ENCODE measurements around the gene EFS.
A peak's percentile ranks its signal among the peaks of the same experiment; 100 is the strongest.

Gene EFS

GRCh38 chr14:23365036-23365731, at the start of gene EFS:
Gene EFS, minus strand, starts transcription at chr14:23365172. Its CDS starts 147 bp downstream, at chr14:23365025.
- ATAC-seq, result no peak

DNA sequence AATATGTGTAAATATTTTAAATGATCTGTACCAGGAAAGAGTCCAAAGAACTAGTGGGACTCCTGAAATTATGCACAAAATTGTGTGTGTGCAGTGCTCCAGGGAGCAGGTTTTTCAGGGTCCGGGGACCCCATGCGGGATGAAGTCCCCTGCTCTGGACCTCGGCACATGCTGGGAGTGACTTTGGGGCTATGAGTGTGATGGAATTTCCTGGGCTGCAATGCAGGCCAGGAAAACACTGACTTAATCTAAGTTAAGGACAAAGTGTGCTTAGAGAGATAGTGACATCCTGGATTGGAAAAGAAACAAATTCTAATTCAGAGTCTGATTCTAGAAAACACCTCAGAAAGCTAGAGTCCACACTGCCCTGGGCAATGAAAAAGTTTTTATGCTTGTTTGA, 49.3 kb upstream of the EFS start:
- Mint-ChIP-seq H3K36me3 (no peaks in the 10 kb centered on the region), H3K27ac (peak overlapping the region; percentile 57), H3K9me3 (no peaks in the 10 kb centered on the region), H3K4me3 (no peak overlapping the region), H3K4me1 (no peaks in the 10 kb centered on the region)
- no peak for DNase-seq (ENCODE audit: low spot score in 2 of 2)
- ATAC-seq, result no peak

More at GRCh38 chr14:23365036-23365731, at the start of gene EFS:
- H3K9me3 Mint-ChIP-seq, result no peaks in the 10 kb centered on the region
- H3K27ac Mint-ChIP-seq, result no peak within 1 kb of the TSS
- peaks cover 4% of the 10 kb centered on the region for H3K4me1 Mint-ChIP-seq
- H3K4me3 Mint-ChIP-seq, result no peak within 1 kb of the TSS
- no peak for DNase-seq (ENCODE audit: low spot score in 2 of 2)
- H3K36me3 Mint-ChIP-seq, result no peaks in the 10 kb centered on the region

DNA sequence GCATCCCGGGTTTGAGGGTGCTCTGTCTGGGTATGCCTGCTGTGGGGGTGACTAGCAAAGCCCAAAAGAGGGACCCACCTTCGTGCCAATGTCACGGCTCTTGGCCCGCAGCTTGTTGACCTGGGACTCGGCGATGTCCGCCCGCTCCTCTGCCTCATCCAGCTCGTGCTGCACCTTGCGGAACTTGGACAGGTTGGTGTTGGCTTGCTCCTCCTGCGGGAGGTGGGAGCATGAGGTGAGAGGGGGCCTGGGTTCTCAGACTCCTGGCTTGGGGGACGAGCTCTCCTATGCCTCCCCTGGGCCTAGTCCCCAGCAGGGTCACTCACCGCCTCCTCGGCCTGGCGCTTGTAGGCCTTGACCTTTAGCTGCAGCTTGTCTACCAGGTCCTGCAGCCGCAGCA, 48.7 kb upstream of the EFS start:
- no peaks in the 10 kb centered on the region for H3K9me3 Mint-ChIP-seq
- no peak overlapping the region for H3K4me3 Mint-ChIP-seq
- no peak overlapping the region for H3K27ac Mint-ChIP-seq
- DNase-seq (ENCODE audit: low spot score in 2 of 2) (no peak), ATAC-seq (no peak)
- H3K4me1 Mint-ChIP-seq, result peaks cover 5% of the 10 kb centered on the region
- no peaks in the 10 kb centered on the region for H3K36me3 Mint-ChIP-seq

- H3K36me3 Mint-ChIP-seq, result no peaks in the 10 kb centered on the region
- peaks cover 8% of the 10 kb centered on the region for H3K4me1 Mint-ChIP-seq
- peak overlapping the region; percentile 55 for H3K27ac Mint-ChIP-seq
- no peaks in the 10 kb centered on the region for H3K9me3 Mint-ChIP-seq
- H3K4me3 Mint-ChIP-seq, result no peak overlapping the region
- ATAC-seq, result no peak
- no peak for DNase-seq (ENCODE audit: low spot score in 2 of 2)
Measured at GRCh38 chr14:23411563-23412525, 46.9 kb upstream of the EFS start.

DNA sequence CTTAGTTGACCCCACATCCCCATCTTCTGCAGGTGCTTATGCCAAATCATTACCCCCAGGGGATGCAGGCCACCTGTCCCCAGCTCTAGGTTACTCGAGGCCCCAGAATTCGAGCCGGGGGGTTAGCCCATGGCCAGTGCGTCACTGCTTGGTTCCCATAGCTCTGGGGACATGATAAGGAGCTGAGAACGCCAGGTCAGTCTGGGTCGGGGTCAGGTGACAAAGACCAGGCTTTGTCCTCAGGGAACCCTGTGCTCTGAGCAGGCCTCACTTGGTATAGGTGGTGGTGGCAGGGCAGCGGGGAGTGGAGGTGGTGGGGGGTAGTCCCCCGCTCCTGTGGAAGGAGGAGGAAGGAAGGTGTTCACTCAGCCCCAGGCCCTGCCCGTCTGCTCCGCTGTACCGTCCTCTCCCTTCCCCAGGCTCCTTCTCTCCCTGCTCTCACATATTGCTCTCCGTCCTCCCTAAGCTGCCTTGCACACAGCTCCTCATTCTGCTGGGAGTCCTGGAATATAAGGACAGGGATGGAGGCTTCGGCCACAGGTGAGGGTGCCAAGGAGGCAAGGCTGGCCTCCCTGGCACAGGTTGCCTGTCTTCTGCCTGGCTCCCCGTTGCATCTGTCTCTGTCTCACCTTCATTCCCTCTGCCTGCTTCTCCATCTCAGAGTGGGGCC, 45.1 kb upstream of the EFS start:
- Mint-ChIP-seq H3K4me1 (peaks cover 8% of the 10 kb centered on the region), H3K4me3 (no peak overlapping the region), H3K9me3 (no peaks in the 10 kb centered on the region), H3K27ac (peak overlapping the region; percentile 5), H3K36me3 (no peaks in the 10 kb centered on the region)
- ATAC-seq (no peak), DNase-seq (ENCODE audit: low spot score in 2 of 2) (no peak)

GRCh38 chr14:23409475-23409874, 44.5 kb upstream of the EFS start:
- Mint-ChIP-seq H3K36me3 (no peaks in the 10 kb centered on the region), H3K4me3 (no peak overlapping the region), H3K9me3 (no peaks in the 10 kb centered on the region), H3K27ac (peak overlapping the region; percentile 60), H3K4me1 (peaks cover 12% of the 10 kb centered on the region)
- ATAC-seq, result peak; percentile 47
- DNase-seq (ENCODE audit: low spot score in 2 of 2), result no peak

DNA sequence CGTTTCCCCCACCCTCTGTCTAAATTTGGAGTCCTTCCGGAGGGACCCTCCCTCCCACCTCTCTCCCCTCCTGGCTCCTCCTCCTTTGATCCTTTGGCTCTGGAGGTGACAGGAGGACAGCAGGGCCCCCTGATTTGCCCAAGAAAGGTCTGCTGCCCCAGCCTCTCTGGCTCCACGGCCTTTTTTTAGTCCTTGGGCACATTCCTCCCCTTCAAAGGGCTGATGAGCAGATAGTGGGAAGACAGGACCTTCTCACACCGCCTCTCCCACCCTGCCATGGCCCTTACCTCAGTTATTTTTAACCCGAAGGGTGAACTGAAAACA, 43.3 kb upstream of the EFS start:
- peaks cover 12% of the 10 kb centered on the region for H3K4me1 Mint-ChIP-seq
- ATAC-seq (no peak), DNase-seq (ENCODE audit: low spot score in 2 of 2) (no peak)
- no peaks in the 10 kb centered on the region for H3K36me3 Mint-ChIP-seq
- H3K27ac Mint-ChIP-seq, result peak overlapping the region; percentile 60
- H3K9me3 Mint-ChIP-seq, result no peaks in the 10 kb centered on the region
- no peak overlapping the region for H3K4me3 Mint-ChIP-seq

DNA sequence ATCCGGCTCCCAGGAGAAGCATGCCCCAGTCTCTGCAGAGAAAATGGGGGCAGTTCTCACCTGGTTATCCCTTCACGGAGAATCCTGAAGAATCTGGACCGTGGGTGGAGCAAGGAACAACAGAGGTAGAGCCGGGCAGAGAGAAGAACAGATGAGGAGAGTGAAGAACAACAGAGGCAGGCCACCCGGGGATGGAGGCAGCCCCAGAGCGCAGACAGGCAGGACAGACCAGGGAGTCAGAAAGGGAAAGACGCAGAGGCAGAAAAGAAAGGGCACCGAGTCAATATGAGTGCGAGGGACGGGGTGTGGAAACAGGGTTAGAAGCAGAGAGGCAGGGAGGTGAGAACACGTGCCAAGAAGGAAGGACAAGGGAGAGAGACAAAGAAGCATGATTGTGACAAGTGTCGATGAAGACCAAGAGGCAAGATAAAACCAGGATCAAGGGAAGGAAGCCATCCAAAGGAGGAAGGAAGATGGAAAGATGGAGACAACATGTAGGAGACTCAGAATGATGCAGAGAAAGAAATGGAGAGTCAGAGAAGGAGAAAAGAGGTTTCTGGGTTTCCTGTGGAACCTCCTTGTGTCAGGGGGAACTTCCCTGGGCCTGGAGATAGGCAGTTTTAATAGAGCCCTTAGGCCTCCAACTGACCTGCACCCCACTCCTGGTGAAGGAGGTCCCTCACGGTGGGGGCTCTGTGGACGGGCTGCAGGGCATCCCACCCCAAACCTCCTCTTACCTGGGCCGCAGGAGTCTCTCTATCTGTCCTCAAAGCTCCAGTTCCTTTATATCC, 42.7 kb upstream of the EFS start, which contains the start of gene MYH6:
Gene MYH6 (minus strand): TSS at position 758 of the 791 bp plus-strand sequence. CDS start 1,050 bp downstream, outside the sequence.
- Mint-ChIP-seq H3K4me3 (no peak within 1 kb of the TSS), H3K4me1 (peaks cover 12% of the 10 kb centered on the region), H3K27ac (peak within 1 kb of the TSS; percentile 60), H3K9me3 (no peaks in the 10 kb centered on the region), H3K36me3 (no peaks in the 10 kb centered on the region)
- DNase-seq (ENCODE audit: low spot score in 2 of 2) (no peak), ATAC-seq (no peak)

DNA sequence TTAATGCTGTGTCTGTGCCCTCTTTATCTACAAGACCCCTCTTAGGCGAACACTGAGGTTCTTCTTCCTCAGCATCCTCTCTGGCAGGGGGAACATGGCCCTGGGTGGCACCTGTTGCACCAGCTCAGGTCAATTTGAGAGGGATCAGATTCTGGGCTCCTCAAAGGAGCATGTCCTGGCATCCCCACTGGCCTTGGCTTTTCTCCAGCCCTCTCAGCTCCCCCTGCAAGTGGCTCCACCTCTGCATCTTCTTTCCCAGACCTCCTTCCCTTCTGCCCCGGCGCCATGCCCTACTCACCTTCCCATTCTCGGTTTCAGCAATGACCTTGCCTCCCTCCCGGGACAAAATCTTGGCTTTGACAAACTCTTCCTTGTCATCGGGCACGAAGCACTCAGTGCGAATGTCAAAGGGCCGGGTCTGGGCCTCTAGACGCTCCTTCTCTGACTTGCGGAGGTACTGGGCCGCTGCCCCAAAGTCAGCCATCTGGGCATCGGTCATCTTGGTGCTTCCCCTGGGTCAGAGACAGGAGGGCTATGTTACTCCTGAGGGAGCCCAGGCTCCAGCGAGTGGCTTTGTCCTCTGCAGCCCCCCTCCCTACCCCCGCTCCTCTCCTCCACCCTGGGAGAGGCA, 41.9 kb upstream of the EFS start:
- no peak overlapping the region for H3K4me3 Mint-ChIP-seq
- ATAC-seq, result no peak
- no peaks in the 10 kb centered on the region for H3K9me3 Mint-ChIP-seq
- no peak overlapping the region for H3K27ac Mint-ChIP-seq
- peaks cover 12% of the 10 kb centered on the region for H3K4me1 Mint-ChIP-seq
- no peak for DNase-seq (ENCODE audit: low spot score in 2 of 2)
- no peaks in the 10 kb centered on the region for H3K36me3 Mint-ChIP-seq

GRCh38 chr14:23406244-23406643, 41.3 kb upstream of the EFS start:
- Mint-ChIP-seq H3K36me3 (no peaks in the 10 kb centered on the region), H3K4me3 (no peak overlapping the region), H3K9me3 (no peaks in the 10 kb centered on the region), H3K27ac (no peak overlapping the region), H3K4me1 (peaks cover 12% of the 10 kb centered on the region)
- no peak for ATAC-seq
- no peak for DNase-seq (ENCODE audit: low spot score in 2 of 2)

DNA sequence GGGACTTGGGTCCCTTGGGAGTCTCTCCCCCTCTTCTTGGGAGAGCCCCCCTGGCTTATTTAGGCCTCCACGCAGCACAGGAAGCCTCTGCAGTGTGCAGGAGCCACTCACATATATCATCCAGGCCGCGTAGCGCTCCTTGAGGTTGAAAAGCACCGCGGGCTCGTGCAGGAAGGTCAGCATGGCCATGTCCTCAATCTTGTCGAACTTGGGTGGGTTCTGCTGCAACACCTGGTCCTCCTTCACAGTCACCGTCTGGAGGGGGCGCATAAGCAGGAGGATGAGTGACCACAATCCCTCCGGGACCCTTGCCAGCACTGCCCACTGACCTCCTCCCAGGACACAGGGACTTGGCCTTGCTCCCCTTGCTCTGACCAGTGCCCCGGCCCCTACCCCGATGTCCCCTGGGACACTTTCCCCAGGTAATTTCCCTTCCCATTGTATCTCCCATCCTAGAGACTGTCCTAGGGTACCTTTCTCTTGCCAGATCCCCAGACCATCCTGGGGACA, 40.6 kb upstream of the EFS start:
- ATAC-seq, result no peak
- H3K4me1 Mint-ChIP-seq, result peaks cover 12% of the 10 kb centered on the region
- DNase-seq (ENCODE audit: low spot score in 2 of 2), result no peak
- no peak overlapping the region for H3K27ac Mint-ChIP-seq
- no peak overlapping the region for H3K4me3 Mint-ChIP-seq
- no peaks in the 10 kb centered on the region for H3K9me3 Mint-ChIP-seq
- no peaks in the 10 kb centered on the region for H3K36me3 Mint-ChIP-seq

- DNase-seq (ENCODE audit: low spot score in 2 of 2) (no peak), ATAC-seq (no peak)
- Mint-ChIP-seq H3K9me3 (no peaks in the 10 kb centered on the region), H3K27ac (no peak overlapping the region), H3K36me3 (no peaks in the 10 kb centered on the region), H3K4me1 (peaks cover 12% of the 10 kb centered on the region), H3K4me3 (no peak overlapping the region)
Measured at GRCh38 chr14:23405096-23405495, 40.1 kb upstream of the EFS start.

- ATAC-seq (no peak), DNase-seq (ENCODE audit: low spot score in 2 of 2) (no peak)
- Mint-ChIP-seq H3K9me3 (no peaks in the 10 kb centered on the region), H3K36me3 (no peaks in the 10 kb centered on the region), H3K4me1 (peaks cover 12% of the 10 kb centered on the region), H3K4me3 (no peak overlapping the region), H3K27ac (no peak overlapping the region)
Measured at GRCh38 chr14:23404331-23404900, 39.4 kb upstream of the EFS start.

DNA sequence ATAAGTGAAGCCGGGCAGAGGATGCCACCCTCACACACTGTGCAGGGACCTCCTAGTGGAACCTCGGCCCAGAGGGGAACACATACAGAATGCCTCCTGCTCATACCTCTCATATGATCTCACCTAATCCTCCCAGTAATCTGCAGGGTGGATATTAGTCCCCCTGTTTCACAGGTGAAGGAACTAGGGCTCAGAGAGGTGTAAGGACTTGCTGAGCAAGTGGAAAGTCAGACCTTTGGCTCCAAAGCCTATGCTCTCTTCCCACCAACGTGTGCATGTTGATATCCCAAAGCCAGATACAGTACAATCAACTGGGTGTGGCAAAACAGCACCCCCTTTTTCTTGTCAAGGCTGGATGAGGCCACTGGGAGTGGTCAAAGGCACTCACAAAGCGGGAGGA, 38.9 kb upstream of the EFS start:
- peaks cover 10% of the 10 kb centered on the region for H3K4me1 Mint-ChIP-seq
- H3K36me3 Mint-ChIP-seq, result no peaks in the 10 kb centered on the region
- no peak overlapping the region for H3K27ac Mint-ChIP-seq
- no peak overlapping the region for H3K4me3 Mint-ChIP-seq
- no peak for DNase-seq (ENCODE audit: low spot score in 2 of 2)
- ATAC-seq, result no peak
- H3K9me3 Mint-ChIP-seq, result no peaks in the 10 kb centered on the region

Data from stimulated activated effector memory CD8-positive, alpha-beta T cell treated with anti-CD3 and anti-CD28 coated beads, Interleukin-12 subunit alpha, Interleukin-12 subunit beta, amount 100 ng/mL, for 72 hours (primary cell).